NK-92 (cell line): ENCODE measurements around the gene TRIM74.
"Not testable (repeated sequence)": the region's sequence is repeated elsewhere in the genome, so short reads cannot be mapped to it uniquely, and the experiment has no call there.

Source experiments
- DNase-seq: peaks from one replicate; lab custom pipeline; 2025; ENCODE audit not compliant: unreplicated experiment; lab: John Stamatoyannopoulos, UW

TRIM74 gene

DNA sequence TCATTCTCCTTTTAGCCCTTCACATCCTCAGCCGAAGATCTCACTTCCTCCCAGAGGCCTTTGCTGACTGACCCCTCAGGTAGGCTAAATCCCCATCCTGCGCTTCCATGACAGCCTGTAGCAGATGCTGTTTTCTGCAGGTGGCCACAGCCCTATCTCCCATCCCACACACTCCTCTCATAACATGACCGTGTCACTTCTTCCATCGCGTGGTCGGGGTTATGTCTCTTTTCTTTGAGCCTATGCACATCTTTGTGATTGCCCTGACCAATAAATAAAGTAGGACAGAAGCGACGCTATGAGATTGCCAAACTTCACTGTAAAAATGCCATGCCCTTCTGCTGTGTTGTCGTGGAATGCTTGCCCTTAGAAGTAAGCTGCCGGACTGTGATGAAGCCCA, 55.5 kb downstream of the TRIM74 start:
- not testable (repeated sequence) for DNase-seq

- not testable (repeated sequence) for DNase-seq
Observed at GRCh38 chr7:72911395-72911794, 57.9 kb downstream of the TRIM74 start.
